OCI-LY7 (cell line): Measurements from ENCODE around the gene GCM1. TPM values are rescaled to one million over a fixed set of nuclear protein-coding genes. Genes with fewer than 3 reads are reported as not detected.

Experiments used
- BruUV-seq: library from RNA; stranded (reverse); fragments of 400-500 nt; replicated peaks from 2 replicates; lab custom pipeline; 2021; lab: Mats Ljungman, UMichigan
- CTCF ChIA-PET: fragments of 300-600 bp; sonication (Branson Sonifier 250); formaldehyde crosslinking; loops from one replicate; lab custom pipeline; 2022; ENCODE audit warnings: antibody characterized with exemption; ENCODE audit not compliant: unreplicated experiment; lab: Charles Lee
- POLR2A ChIA-PET: fragments of 300-600 bp; sonication (Branson Sonifier 250); formaldehyde crosslinking; loops from one replicate; lab custom pipeline; 2022; ENCODE audit warnings: antibody characterized with exemption; lab: Charles Lee
- DNase-seq: peaks from one replicate; pipeline ENCODE4 v3.0.0-alpha.2; 2015; ENCODE audit warnings: low spot score
- H2AFZ ChIP-seq: fragments of 200-600 bp; sonication (generic), shearing (Covaris generic); 2 replicates; pipeline ENCODE4 v1.6.1; 2014; ENCODE audit warnings: mild to moderate bottlenecking, antibody characterized with exemption, low read length, moderate library complexity
- H3K27ac ChIP-seq: fragments of 200-600 bp; sonication (generic); 2 replicates; pipeline ENCODE4 v1.5.1; 2014; ENCODE audit warnings: mixed run types, low read depth, mild to moderate bottlenecking, moderate library complexity, low read length, inconsistent platforms; ENCODE audit not compliant: poor library complexity, severe bottlenecking
- H3K36me3 ChIP-seq: fragments of 200-600 bp; sonication (generic); 2 replicates; pipeline ENCODE4 v1.6.1; 2014; ENCODE audit warnings: mild to moderate bottlenecking, antibody characterized with exemption, low read length, moderate library complexity, mixed read lengths; ENCODE audit not compliant: insufficient read depth
- H3K4me1 ChIP-seq: fragments of 200-600 bp; sonication (generic); 2 replicates; pipeline ENCODE4 v1.5.1; 2014; ENCODE audit warnings: mild to moderate bottlenecking, low read length; ENCODE audit not compliant: insufficient read depth, poor library complexity, severe bottlenecking
- H3K4me2 ChIP-seq: fragments of 200-600 bp; sonication (generic); 2 replicates; pipeline ENCODE4 v1.6.1; 2014; ENCODE audit warnings: mild to moderate bottlenecking, low read length
- H3K4me3 ChIP-seq: fragments of 200-600 bp; sonication (generic); 2 replicates; pipeline ENCODE4 v1.5.1; 2014; ENCODE audit warnings: mild to moderate bottlenecking, low read depth, low read length; ENCODE audit not compliant: poor library complexity, severe bottlenecking
- H3K79me2 ChIP-seq: fragments of 200-600 bp; sonication (generic); 2 replicates; pipeline ENCODE4 v1.6.1; 2016; ENCODE audit warnings: low read depth, mild to moderate bottlenecking, low read length, moderate library complexity, mixed read lengths; ENCODE audit not compliant: insufficient read depth
- H3K9me2 ChIP-seq: fragments of 200-600 bp; sonication (generic); 2 replicates; pipeline ENCODE4 v1.6.1; 2016; ENCODE audit warnings: mild to moderate bottlenecking, low read length, mixed read lengths; ENCODE audit not compliant: insufficient read depth
- H3K9me3 ChIP-seq: fragments of 200-600 bp; sonication (generic); 2 replicates; pipeline ENCODE4 v1.6.1; 2014; ENCODE audit warnings: mild to moderate bottlenecking, mixed run types, low read length, mixed read lengths
- H4K20me1 ChIP-seq: fragments of 200-600 bp; sonication (generic); 2 replicates; pipeline ENCODE4 v1.6.1; 2014; ENCODE audit warnings: mild to moderate bottlenecking, antibody characterized with exemption, low read length, moderate library complexity, mixed read lengths; ENCODE audit not compliant: insufficient read depth
- CTCF ChIP-seq: fragments of 200-600 bp; sonication (generic); conservative IDR thresholded peaks from 2 replicates; pipeline ENCODE4 v1.5.1; 2014; ENCODE audit warnings: mild to moderate bottlenecking, antibody characterized with exemption, low read length, moderate library complexity, mixed read lengths
- EZH2phosphoT487 ChIP-seq: fragments of 200-600 bp; sonication (generic); IDR thresholded peaks from 2 replicates; pipeline ENCODE4 v1.6.1; 2018; ENCODE audit warnings: low read depth, borderline replicate concordance, mild to moderate bottlenecking, mixed run types, antibody characterized with exemption, low read length, moderate library complexity, mixed read lengths
- intact Hi-C: fragments of 100-400 bp; cut with micrococcal nuclease; formaldehyde crosslinking; loops from one replicate; pipeline ENCODE4 v1.10.0; 2022; ENCODE audit not compliant: unreplicated experiment
- total RNA-seq, 2 experiments: library from RNA; depleted of rRNA in 1 of 2; stranded (reverse); fragments of >200 nt in 1 of 2; shearing (Covaris generic) in 1 of 2; gene quantifications; 2 replicates each; pipeline ENCODE4 v1.2.3, GENCODE V29; 2014 to 2022

Gene GCM1
- total RNA-seq, 2 experiments from 2014 or later, result not detected

DNA sequence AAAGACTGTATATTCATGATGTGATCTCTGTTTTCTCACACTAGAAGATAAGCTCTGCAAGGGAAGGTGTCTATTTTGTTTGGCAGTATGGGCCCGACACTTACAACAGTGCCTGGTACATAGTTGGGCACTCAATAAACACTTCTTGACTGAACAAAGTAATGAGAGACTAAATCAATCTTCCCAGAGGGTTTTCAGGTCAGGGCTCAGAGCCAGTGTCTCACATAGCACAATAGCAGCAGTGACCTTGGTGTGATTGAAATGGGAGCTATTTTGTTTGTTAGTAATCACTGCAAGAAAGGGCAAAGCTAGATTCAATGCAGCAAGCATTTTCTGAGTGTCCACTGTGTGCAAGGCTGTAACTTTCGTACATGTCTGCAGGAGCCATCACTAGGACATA is 26.4 kb upstream of the GCM1 start:
- Histone ChIP-seq H3K79me2 (no peaks in the 10 kb centered on the region), H3K4me1 (peaks cover 11% of the 10 kb centered on the region), H3K4me3 (no peak overlapping the region), H3K36me3 (no peaks in the 10 kb centered on the region), H3K9me3 (no peaks in the 10 kb centered on the region), H3K9me2 (no peaks in the 10 kb centered on the region), H3K4me2 (no peak overlapping the region), H2AFZ (no peak overlapping the region), H3K27ac (no peak overlapping the region), H4K20me1 (no peaks in the 10 kb centered on the region)
- no peak for DNase-seq
- CTCF ChIA-PET, result no interaction called here
- intact Hi-C loops, result no loop called here
- BruUV-seq, result no TSS peak
- POLR2A ChIA-PET, result interaction anchor here (0.6 to 1.0 kb wide), 5 partner anchors 9 to 306 kb away, joined by 3 to 5 read pairs (median 3); no protein-coding TSS in a partner anchor
- no peak for TF ChIP-seq CTCF
- no peak for TF ChIP-seq EZH2phosphoT487

DNA sequence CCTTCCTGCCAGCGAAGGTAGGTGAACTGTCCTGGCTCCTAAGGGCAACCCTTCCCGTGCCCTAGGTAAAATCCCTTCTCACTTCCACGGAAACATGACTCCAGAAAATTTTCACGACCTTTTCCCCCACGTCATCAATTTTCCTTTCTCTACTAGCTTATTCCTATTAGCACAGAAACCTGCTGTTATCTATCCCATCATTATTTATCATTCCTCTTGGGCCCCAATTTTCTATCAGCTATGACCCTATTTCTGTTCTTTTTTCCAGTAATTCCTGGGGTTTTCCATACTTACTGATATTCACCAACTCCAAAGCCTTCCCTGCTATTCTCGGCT is 23.8 kb upstream of the GCM1 start:
- H3K9me2 ChIP-seq, result no peaks in the 10 kb centered on the region
- no peaks in the 10 kb centered on the region for H3K79me2 ChIP-seq
- POLR2A ChIA-PET, result interaction anchor here (0.6 to 1.5 kb wide), 8 partner anchors 72 to 288 kb away, joined by 3 to 4 read pairs (median 3); partner anchors contain the start of gene GSTA4
- peak overlapping the region; percentile 58 for H2AFZ ChIP-seq
- no peak overlapping the region for H3K27ac ChIP-seq
- H3K4me3 ChIP-seq, result no peak overlapping the region
- H3K4me1 ChIP-seq, result peaks cover 6% of the 10 kb centered on the region
- no TSS peak for BruUV-seq
- H3K9me3 ChIP-seq, result no peaks in the 10 kb centered on the region
- no peaks in the 10 kb centered on the region for H4K20me1 ChIP-seq
- intact Hi-C loops, result loop anchor here (1.0 to 5.0 kb wide), 6 partner anchors 75 to 312 kb away; partner anchors contain the start of gene ELOVL5
- H3K36me3 ChIP-seq, result no peaks in the 10 kb centered on the region
- peak overlapping the region; percentile 49; the same call in 1 of the 2 replicates for H3K4me2 ChIP-seq
- no peak for TF ChIP-seq CTCF
- no peak for TF ChIP-seq EZH2phosphoT487
- CTCF ChIA-PET, result interaction anchor here (0.7 to 1.9 kb wide), 6 partner anchors 20 to 312 kb away, joined by 3 to 11 read pairs (median 4); no protein-coding TSS in a partner anchor
- DNase-seq, result no peak
